GM12875 (cell line): ENCODE data around the gene TMPRSS6.

ENCODE experiments used
- H3K4me3 ChIP-seq: one replicate; pipeline ENCODE4 v1.5.1; 2011; ENCODE audit warnings: low read depth, low read length, control low read depth
- CTCF ChIP-seq: IDR thresholded peaks from 2 replicates; pipeline ENCODE4 v1.5.1; 2011; ENCODE audit warnings: low read depth, mild to moderate bottlenecking, control low read depth, inconsistent platforms, low read length, moderate library complexity, borderline replicate concordance; ENCODE audit not compliant: insufficient read depth

Gene TMPRSS6

GRCh38 chr22:37044634-37045625 is 64.6 kb downstream of the TMPRSS6 start:
- no peak for TF ChIP-seq CTCF
- no peak overlapping the region for H3K4me3 ChIP-seq

- no peak overlapping the region for H3K4me3 ChIP-seq
- TF ChIP-seq CTCF = peak; percentile 94
Measured at GRCh38 chr22:37043828-37044538, 65.5 kb downstream of the TMPRSS6 start.

- H3K4me3 ChIP-seq = no peak overlapping the region
- TF ChIP-seq CTCF = no peak
Measured at GRCh38 chr22:37043209-37043827, 66.2 kb downstream of the TMPRSS6 start.

- no peak for TF ChIP-seq CTCF
Measured at GRCh38 chr22:37039466-37039865, 70.0 kb downstream of the TMPRSS6 start.

GRCh38 chr22:37037669-37038068 is 71.8 kb downstream of the TMPRSS6 start:
- no peak overlapping the region for H3K4me3 ChIP-seq
- no peak for TF ChIP-seq CTCF

More at GRCh38 chr22:37039466-37039865, 70.0 kb downstream of the TMPRSS6 start:
- no peak overlapping the region for H3K4me3 ChIP-seq

- TF ChIP-seq CTCF = no peak
Measured at GRCh38 chr22:37036655-37037377, 72.7 kb downstream of the TMPRSS6 start.

More at GRCh38 chr22:37036655-37037377, 72.7 kb downstream of the TMPRSS6 start:
- no peak overlapping the region for H3K4me3 ChIP-seq
